Endothelial cell (in vitro differentiated cells): ENCODE measurements around the gene OR5AP2. TPM values are rescaled to one million over a fixed set of nuclear protein-coding genes. Genes with fewer than 3 reads are reported as not detected.
"Not testable (repeated sequence)": the region's sequence is repeated elsewhere in the genome, so short reads cannot be mapped to it uniquely, and the experiment has no call there.

ENCODE experiments used
- DNase-seq: peaks from one replicate; pipeline ENCODE4 v3.0.0; 2021; ENCODE audit warnings: low spot score
- H3K27ac Mint-ChIP-seq: one replicate; pipeline ENCODE4 v1.8.0; 2021; ENCODE audit warnings: mixed read lengths, inconsistent platforms; ENCODE audit not compliant: unreplicated experiment
- H3K27me3 Mint-ChIP-seq: one replicate; pipeline ENCODE4 v1.8.0; 2021; ENCODE audit warnings: mild to moderate bottlenecking, moderate library complexity, mixed read lengths, inconsistent platforms; ENCODE audit not compliant: unreplicated experiment
- H3K36me3 Mint-ChIP-seq: one replicate; pipeline ENCODE4 v1.8.0; 2021; ENCODE audit warnings: mild to moderate bottlenecking, low read depth, mixed read lengths, inconsistent platforms; ENCODE audit not compliant: unreplicated experiment
- H3K4me1 Mint-ChIP-seq: one replicate; pipeline ENCODE4 v1.8.0; 2021; ENCODE audit warnings: mild to moderate bottlenecking, mixed read lengths, inconsistent platforms; ENCODE audit not compliant: unreplicated experiment
- H3K4me3 Mint-ChIP-seq: one replicate; pipeline ENCODE4 v1.8.0; 2021; ENCODE audit warnings: mild to moderate bottlenecking, mixed read lengths, inconsistent platforms; ENCODE audit not compliant: unreplicated experiment
- H3K9me3 Mint-ChIP-seq: one replicate; pipeline ENCODE4 v1.8.0; 2021; ENCODE audit warnings: mixed read lengths, inconsistent platforms; ENCODE audit not compliant: unreplicated experiment
- long read RNA-seq: library from polyadenylated mRNA; unstranded; transcript quantifications from one replicate; pipeline ENCODE4 v2.0.0, GENCODE V29; 2020; ENCODE audit not compliant: unreplicated experiment
- total RNA-seq: library from RNA; stranded (reverse); fragmentation: NEBNext Ultra II Directional; extraction: Animal tissue kit (Norgen Biotek cat#: 25700); gene quantifications from one replicate; pipeline ENCODE4 v1.2.1, GENCODE V29; 2021; ENCODE audit not compliant: unreplicated experiment
- TF ChIP-seq, protein P1 (sequence below): fragments of 200-600 bp; sonication (generic); IDR thresholded peaks from one replicate; pipeline ENCODE4 v1.5.0; 2021; ENCODE audit warnings: antibody characterized with exemption; ENCODE audit not compliant: unreplicated experiment

Gene OR5AP2
- not detected for total RNA-seq
- long read RNA-seq: 0 reads

DNA sequence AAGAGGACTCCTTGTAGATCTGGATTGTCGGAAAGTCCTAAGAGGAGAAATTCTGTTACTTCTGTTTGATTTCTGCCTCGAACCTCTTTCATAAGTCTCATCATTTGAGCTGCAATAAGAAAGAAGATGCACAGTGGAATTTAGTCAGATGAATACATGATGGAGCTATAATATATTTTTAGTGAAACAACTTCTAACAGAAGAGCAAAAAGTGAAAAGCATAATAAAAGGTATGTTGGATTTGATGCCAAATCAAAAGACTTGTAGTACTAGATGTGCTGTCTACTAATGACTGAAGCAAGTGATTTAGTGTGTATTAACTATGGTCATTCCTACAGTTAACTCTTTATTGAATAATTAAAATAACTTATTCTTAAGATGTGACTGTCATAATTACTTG lies at the start of gene OR5AP2:
OR5AP2 (minus strand) TSS at position 101 of the 400 bp plus-strand sequence; CDS start at position 101, 0 bp downstream.
- Mint-ChIP-seq H3K27me3 (peaks cover 4% of the 10 kb centered on the region), H3K9me3 (no peaks in the 10 kb centered on the region), H3K4me1 (no peaks in the 10 kb centered on the region)

DNA sequence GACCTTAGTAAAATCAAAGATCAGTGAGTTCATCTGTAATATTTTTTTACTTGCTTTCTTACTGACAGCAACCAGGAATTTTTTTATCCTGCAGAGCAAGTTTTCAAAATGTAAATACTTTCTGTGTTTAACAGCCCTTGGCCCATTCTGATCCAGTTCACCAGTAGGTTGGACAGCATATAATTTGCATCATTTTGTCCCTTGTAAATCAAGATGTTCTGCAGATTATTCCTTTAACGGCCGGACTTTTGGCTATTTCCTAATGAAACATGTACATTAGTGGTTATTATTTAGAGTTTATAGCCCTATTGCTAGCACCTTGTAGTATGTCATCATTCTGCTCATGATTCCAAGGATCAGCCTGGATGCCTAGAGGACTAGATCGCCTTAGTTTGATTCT lies 48.9 kb upstream of the OR5AP2 start:
- not testable (repeated sequence) for H3K27me3 Mint-ChIP-seq, H3K4me3 Mint-ChIP-seq, DNase-seq, H3K9me3 Mint-ChIP-seq, H3K4me1 Mint-ChIP-seq, H3K27ac Mint-ChIP-seq, H3K36me3 Mint-ChIP-seq

More for the DNA sequence above, at the start of gene OR5AP2:
- Mint-ChIP-seq H3K27ac (no peak within 1 kb of the TSS), H3K36me3 (no peaks in the 10 kb centered on the region), H3K4me3 (no peak within 1 kb of the TSS)
- TF ChIP-seq, protein P1, sequence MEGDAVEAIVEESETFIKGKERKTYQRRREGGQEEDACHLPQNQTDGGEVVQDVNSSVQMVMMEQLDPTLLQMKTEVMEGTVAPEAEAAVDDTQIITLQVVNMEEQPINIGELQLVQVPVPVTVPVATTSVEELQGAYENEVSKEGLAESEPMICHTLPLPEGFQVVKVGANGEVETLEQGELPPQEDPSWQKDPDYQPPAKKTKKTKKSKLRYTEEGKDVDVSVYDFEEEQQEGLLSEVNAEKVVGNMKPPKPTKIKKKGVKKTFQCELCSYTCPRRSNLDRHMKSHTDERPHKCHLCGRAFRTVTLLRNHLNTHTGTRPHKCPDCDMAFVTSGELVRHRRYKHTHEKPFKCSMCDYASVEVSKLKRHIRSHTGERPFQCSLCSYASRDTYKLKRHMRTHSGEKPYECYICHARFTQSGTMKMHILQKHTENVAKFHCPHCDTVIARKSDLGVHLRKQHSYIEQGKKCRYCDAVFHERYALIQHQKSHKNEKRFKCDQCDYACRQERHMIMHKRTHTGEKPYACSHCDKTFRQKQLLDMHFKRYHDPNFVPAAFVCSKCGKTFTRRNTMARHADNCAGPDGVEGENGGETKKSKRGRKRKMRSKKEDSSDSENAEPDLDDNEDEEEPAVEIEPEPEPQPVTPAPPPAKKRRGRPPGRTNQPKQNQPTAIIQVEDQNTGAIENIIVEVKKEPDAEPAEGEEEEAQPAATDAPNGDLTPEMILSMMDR: no peak
- DNase-seq: no peak

DNA sequence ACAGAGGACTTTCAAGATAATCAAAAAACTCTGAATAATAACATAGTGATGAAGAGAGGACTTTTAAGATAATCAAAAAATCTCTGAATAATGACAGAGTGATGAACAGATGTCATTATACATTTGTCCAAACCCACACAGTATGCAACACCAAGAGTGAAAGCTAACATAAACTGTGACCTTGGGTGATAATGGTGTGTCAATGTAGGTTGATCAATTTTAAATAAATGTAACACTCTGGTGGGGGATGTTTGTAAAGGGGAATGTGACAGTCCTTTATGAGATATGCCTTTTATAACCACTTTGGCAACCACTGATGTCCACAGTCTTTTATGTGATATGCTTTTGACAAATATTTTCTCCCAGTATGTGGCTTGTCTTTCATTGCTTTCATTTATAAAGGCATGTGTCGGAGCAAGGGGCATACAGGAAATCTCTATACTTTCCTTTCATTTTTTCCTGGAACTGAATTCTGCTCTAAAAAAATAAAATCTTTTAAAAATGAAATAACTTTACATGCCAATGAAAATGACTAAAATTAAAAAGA lies 46.4 kb upstream of the OR5AP2 start:
- TF ChIP-seq, protein P1: no peak
- no peak overlapping the region for H3K27ac Mint-ChIP-seq
- no peaks in the 10 kb centered on the region for H3K4me1 Mint-ChIP-seq
- no peaks in the 10 kb centered on the region for H3K27me3 Mint-ChIP-seq
- H3K9me3 Mint-ChIP-seq: no peaks in the 10 kb centered on the region
- H3K36me3 Mint-ChIP-seq: no peaks in the 10 kb centered on the region
- no peak overlapping the region for H3K4me3 Mint-ChIP-seq
- DNase-seq: no peak

DNA sequence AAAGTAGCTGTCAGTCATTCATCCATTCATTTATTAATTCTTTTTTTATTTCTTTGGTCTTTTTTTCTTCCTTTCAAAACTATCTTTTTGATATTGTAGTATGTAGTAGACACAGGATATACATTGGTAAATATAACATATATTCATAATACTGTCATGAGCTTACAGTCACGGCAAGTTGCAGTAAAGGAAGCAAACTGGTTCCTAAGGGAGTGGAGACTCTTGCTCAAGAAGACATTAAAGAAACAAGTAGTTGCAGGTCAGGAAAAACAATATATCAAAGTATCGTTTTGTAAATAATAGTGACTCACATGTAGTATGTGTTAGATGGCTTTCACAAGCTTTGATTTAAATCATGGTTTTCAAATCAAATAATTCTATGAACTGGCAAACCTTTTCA lies 28.7 kb upstream of the OR5AP2 start:
- Mint-ChIP-seq H3K4me3 (no peak overlapping the region), H3K27ac (no peak overlapping the region), H3K36me3 (no peaks in the 10 kb centered on the region), H3K9me3 (no peaks in the 10 kb centered on the region), H3K27me3 (no peaks in the 10 kb centered on the region), H3K4me1 (no peaks in the 10 kb centered on the region)
- DNase-seq: no peak
- TF ChIP-seq, protein P1: no peak

DNA sequence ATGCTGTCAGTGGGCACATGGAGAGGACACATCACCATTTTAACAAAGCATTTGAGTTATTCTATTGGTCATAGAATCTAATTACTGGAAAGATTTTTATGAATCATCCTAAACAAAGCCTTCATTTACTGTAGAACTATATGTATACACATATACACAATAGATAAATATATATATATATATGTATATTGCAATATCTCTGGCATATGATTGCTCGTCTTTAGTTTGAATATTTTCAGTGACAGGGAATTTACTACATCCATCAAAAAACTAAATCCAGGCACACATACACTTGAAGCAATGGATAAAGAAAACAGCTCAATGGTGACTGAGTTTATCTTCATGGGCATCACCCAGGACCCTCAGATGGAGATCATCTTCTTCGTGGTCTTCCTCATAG lies 21.1 kb upstream of the OR5AP2 start, which contains the start of gene OR5AR1:
OR5AR1 (plus strand) TSS at position 301 of the 400 bp plus-strand sequence; CDS start at position 301, 0 bp downstream.
- Mint-ChIP-seq H3K27ac (no peak within 1 kb of the TSS), H3K9me3 (no peaks in the 10 kb centered on the region), H3K4me1 (no peaks in the 10 kb centered on the region), H3K4me3 (no peak within 1 kb of the TSS), H3K36me3 (no peaks in the 10 kb centered on the region), H3K27me3 (no peaks in the 10 kb centered on the region)
- DNase-seq: no peak
- TF ChIP-seq, protein P1: no peak
